CD4-positive, alpha-beta T cell treated with Interleukin-17A for 1 hour (primary cell): ENCODE measurements around the gene SLC2A4RG.

Source experiments
- DNase-seq: peaks from one replicate; pipeline ENCODE4 v3.0.0-alpha.2; 2020

Gene SLC2A4RG, protein sequence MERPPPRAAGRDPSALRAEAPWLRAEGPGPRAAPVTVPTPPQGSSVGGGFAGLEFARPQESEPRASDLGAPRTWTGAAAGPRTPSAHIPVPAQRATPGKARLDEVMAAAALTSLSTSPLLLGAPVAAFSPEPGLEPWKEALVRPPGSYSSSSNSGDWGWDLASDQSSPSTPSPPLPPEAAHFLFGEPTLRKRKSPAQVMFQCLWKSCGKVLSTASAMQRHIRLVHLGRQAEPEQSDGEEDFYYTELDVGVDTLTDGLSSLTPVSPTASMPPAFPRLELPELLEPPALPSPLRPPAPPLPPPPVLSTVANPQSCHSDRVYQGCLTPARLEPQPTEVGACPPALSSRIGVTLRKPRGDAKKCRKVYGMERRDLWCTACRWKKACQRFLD

DNA sequence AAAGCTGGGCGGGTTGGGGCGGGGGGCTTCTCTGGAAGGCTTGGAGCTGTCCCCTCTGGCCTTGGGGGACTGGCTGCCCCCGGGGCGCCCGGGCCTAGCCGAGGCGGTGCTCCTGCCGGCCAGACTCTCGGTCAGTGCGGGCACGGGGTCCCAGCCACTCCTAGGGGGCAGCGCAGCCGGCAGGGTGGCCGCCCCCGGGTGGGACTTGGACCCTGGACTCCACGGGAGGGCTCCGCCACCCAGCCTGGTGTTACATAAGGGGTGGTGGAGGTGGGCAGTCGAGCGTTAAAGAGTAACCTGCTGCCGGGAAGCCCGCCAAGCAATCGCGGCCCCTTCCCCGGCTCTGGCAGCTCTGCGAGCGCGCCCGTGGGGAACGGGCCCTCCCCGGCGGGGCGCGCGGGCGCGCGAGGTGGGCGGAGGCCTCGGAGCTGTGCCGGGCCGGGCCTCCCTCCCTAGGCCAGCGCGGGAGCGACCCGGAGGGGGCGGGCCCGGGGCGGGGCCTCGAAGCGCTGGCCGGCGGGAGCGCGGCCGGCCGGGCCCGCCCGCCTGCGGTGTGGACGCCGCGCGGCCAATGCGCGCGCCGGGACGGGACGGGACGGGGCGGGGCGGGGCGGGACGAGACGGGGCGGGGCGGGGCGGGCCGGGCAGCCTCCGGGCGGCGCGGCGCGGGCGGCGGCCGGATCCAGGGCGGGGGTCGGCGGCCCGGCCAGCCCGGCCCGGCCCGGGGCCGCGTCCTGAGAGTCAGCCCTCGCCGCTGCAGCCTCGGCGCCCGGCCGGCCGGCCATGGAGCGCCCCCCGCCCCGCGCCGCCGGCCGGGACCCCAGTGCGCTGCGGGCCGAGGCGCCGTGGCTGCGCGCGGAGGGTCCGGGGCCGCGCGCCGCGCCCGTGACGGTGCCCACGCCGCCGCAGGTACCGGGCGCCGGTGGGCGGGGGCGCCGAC lies at the start of gene SLC2A4RG:
Gene SLC2A4RG (plus strand): TSS at position 647 of the 940 bp plus-strand sequence. CDS start 137 bp downstream, at position 784.
- DNase-seq: peak; percentile 76

DNA sequence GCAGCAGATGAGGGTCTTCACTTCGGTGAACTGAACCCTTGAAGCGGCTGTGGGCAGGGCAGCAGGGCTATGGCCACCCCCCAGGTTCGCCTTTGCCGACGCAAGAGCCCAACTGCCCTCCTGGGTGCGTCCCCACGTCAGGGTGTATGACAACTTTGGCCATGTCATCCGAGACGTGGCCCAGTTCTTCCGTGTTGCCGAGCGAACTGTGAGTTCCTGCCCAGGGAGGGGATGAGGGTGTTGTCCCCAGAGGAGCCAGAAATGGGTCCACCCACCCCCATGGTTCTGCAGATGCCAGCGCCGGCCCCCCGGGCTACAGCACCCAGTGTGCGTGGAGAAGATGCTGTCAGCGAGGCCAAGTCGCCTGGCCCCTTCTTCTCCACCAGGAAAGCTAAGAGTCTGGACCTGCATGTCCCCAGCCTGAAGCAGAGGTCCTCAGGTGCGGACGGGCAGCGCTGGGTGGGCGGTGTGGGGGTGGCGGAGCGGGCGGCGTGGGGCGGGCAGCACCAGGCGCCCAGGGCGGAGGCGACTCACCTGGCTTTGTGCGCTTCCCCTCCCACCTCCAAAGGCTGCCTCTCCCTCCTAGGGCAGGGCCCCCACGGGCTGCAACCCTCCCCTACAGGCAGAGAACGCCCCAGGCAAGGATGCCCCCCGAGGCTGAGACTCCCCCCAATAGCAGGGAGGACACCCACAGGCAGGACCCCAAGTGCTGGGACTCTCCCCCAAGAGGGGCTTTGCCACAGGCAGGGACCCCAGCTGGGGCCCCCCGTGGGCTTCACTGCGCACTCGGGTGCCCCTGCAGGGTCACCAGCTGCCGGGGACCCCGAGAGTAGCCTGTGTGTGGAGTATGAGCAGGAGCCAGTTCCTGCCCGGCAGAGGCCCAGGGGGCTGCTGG lies 49.3 kb upstream of the SLC2A4RG start:
- no peak for DNase-seq

- no peak for DNase-seq
These were observed 48.5 kb upstream of the SLC2A4RG start for GRCh38 chr20:63690898-63691710.

DNA sequence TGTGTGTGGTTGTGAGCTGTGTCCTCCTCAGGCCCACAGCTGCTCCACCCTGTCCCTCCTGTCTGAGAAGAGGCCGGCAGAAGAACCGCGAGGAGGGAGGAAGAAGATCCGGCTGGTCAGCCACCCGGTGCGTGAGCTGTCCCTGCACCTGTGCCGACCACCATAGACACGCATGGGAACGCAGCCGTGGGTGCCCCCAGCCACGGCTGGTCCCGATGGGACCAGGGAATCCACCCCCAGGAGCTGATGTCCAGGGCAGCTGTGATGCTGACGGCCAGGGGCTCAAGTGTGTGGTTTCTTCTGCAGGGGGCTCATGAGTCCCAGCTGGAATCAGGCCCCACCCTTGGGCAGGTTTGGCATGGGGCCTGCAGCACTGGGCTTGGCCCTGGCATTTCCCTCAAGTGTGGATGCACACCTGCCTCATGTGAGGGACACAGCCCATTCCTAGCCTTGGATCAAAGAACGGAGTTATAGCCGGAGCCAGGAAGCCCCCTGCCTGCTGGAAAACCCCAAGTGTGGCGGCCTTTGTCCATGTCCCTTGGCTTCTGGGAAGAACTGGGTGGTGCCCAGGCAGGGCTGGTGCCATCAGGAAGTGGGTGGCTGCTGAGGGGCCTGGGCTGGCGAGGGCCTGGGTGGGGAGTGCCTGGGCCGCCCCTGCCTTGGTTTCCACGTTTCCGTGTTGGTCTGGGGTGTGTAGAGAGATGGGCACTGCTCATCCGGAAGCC lies 47.7 kb upstream of the SLC2A4RG start:
- no peak for DNase-seq

DNA sequence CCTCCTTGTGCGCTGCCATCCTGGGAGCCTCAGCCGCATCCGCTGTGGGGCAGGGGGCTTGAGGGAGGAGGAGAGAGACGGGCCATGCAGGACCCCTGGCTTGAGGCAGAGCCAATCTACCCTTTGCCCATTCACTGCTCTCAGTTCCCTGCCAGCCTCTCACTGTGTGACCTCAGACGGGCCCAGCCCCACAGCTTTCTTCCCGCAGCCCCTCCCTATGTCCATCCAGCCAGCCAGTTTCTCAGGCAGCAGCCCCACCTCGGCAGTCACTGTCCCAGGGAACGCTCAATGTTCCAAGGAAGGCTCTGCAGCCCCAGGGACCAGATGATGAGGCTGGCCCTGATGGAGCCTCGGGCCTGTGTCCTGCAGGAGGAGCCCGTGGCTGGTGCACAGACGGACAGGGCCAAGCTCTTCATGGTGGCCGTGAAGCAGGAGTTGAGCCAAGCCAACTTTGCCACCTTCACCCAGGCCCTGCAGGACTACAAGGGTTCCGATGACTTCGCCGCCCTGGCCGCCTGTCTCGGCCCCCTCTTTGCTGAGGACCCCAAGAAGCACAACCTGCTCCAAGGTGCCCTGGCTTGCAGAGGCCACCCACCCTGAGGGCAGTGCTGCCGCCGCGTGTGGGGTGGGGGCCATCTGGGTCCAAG lies 47.0 kb upstream of the SLC2A4RG start:
- no peak for DNase-seq

- DNase-seq: no peak
These were observed 46.4 kb upstream of the SLC2A4RG start for GRCh38 chr20:63693083-63693732.

DNA sequence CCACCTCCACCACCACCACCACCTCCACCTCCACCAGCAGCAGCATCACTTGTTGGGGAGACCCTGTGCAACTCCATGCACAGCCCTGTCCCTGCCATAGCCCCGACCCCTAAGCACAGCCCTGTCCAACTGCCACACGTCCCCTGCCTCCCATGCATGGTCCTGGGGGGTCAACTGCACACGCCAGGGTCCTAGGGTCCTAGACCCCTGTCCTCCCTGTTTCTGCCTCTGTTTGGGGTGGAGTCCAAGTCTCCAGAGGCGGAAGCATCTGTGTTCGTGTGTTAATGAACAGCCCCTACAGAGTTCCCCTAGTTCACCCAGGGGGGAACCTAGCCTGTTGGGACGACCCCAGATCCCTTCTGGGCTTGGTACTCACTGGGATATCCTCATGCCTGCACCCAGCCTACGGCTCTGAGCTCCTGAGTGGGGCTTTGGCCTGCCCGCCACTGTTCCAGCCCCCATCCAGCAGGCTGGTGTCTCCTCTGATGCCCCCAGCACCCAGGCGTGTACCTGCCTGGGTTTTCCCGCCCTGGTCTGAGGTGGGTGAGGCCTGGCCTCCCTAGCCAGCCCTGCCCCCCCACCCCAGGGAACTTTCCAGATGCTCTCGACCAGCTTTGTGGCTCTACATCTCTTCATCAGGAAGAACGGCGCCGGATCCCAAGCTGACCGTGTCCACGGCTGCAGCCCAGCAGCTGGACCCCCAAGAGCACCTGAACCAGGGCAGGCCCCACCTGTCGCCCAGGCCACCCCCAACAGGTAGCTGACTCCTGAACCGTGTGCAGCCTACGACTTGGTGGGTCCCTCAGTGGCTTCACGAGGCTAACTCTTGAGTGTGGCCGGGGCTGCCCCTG lies 45.6 kb upstream of the SLC2A4RG start:
- no peak for DNase-seq

GRCh38 chr20:63694584-63695423 lies 44.8 kb upstream of the SLC2A4RG start:
- no peak for DNase-seq

DNA sequence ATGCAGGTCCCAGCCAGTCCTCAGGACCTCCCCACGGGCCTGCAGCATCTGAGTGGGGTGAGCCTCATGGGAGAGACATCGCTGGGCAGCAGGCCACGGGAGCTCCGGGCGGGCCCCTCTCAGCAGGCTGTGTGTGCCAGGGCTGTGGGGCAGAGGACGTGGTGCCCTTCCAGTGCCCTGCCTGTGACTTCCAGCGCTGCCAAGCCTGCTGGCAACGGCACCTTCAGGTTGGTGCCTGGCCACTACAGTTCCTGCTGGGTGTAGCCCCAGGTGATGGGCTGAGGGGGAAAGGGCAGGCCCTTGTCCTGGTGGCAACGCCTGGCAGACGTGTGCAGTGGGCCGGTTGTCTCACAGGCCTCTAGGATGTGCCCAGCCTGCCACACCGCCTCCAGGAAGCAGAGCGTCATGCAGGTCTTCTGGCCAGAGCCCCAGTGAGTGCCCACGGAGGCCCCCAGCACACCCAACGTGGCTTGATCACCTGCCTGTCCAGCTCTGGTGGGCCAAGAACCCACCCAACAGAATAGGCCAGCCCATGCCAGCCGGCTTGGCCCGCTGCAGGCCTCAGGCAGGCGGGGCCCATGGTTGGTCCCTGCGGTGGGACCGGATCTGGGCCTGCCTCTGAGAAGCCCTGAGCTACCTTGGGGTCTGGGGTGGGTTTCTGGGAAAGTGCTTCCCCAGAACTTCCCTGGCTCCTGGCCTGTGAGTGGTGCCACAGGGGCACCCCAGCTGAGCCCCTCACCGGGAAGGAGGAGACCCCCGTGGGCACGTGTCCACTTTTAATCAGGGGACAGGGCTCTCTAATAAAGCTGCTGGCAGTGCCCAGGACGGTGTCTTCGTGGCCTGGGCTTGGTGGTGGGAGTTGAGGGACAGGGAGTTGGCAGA lies 43.9 kb upstream of the SLC2A4RG start:
- no peak for DNase-seq

GRCh38 chr20:63696306-63696627 lies 43.3 kb upstream of the SLC2A4RG start:
- DNase-seq: peak; percentile 44

GRCh38 chr20:63696628-63697356 lies 42.8 kb upstream of the SLC2A4RG start, which contains the start of gene TNFRSF6B:
Gene TNFRSF6B (plus strand): TSS chr20:63696652. CDS start chr20:63696768, 116 bp downstream.
- no peak for DNase-seq

- DNase-seq: no peak
These were observed 42.2 kb upstream of the SLC2A4RG start for GRCh38 chr20:63697357-63697867.

DNA sequence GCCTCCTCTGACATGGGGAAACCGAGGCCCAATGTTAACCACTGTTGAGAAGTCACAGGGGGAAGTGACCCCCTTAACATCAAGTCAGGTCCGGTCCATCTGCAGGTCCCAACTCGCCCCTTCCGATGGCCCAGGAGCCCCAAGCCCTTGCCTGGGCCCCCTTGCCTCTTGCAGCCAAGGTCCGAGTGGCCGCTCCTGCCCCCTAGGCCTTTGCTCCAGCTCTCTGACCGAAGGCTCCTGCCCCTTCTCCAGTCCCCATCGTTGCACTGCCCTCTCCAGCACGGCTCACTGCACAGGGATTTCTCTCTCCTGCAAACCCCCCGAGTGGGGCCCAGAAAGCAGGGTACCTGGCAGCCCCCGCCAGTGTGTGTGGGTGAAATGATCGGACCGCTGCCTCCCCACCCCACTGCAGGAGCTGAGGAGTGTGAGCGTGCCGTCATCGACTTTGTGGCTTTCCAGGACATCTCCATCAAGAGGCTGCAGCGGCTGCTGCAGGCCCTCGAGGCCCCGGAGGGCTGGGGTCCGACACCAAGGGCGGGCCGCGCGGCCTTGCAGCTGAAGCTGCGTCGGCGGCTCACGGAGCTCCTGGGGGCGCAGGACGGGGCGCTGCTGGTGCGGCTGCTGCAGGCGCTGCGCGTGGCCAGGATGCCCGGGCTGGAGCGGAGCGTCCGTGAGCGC lies 41.6 kb upstream of the SLC2A4RG start:
- no peak for DNase-seq

DNA sequence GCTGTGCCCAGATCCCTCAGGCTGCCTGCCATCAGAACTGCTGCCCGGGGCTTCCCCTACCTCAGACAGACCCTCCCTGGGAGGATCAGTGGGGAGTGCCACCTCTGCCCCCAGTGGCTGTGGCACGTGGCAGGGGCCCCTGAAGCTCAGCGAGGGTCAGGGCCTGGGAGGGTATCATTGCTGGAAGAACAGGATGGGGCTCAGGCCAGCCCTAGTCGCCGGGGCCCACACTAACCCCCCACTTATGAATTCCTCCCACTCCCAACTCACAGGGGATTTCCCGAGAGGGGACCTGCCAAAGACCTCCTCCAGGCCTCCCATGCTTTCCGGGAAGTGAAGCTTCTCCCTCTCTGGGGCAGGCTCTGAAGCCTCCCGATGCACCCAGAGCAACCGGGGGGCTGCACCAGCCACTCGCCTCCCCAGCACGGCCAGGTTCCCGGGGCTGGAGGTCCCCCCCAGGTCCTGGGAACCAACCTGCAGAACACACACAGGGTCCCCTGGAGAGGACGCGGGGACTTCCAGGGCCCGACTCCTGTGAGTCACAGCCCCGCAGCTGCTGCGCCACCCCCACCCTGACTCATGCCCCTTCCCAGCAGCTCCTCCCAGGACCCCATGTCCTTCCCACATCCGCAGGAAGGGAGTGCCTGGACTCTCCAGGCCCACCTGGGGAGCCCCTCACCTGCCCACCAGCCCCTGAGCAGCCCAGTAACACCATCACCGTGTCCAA lies 40.7 kb upstream of the SLC2A4RG start:
- no peak for DNase-seq
